ENCODE results near the gene CHRM2.

DNA sequence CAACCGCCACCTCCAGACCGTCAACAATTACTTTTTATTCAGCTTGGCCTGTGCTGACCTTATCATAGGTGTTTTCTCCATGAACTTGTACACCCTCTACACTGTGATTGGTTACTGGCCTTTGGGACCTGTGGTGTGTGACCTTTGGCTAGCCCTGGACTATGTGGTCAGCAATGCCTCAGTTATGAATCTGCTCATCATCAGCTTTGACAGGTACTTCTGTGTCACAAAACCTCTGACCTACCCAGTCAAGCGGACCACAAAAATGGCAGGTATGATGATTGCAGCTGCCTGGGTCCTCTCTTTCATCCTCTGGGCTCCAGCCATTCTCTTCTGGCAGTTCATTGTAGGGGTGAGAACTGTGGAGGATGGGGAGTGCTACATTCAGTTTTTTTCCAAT is 146.6 kb downstream of the CHRM2 start:
- TF ChIP-seq, protein P1, sequence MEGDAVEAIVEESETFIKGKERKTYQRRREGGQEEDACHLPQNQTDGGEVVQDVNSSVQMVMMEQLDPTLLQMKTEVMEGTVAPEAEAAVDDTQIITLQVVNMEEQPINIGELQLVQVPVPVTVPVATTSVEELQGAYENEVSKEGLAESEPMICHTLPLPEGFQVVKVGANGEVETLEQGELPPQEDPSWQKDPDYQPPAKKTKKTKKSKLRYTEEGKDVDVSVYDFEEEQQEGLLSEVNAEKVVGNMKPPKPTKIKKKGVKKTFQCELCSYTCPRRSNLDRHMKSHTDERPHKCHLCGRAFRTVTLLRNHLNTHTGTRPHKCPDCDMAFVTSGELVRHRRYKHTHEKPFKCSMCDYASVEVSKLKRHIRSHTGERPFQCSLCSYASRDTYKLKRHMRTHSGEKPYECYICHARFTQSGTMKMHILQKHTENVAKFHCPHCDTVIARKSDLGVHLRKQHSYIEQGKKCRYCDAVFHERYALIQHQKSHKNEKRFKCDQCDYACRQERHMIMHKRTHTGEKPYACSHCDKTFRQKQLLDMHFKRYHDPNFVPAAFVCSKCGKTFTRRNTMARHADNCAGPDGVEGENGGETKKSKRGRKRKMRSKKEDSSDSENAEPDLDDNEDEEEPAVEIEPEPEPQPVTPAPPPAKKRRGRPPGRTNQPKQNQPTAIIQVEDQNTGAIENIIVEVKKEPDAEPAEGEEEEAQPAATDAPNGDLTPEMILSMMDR (conservative IDR thresholded peaks at IDR 0.05), result no peak
- no peak for TF ChIP-seq EZH2 (IDR thresholded peaks at IDR 0.05; ENCODE audit: low read depth)

Data from PC-9 (cell line).